Right renal cortex interstitium (tissue), 3 donors: Measurements from ENCODE around the gene WDR7. TPM values are rescaled to one million over a fixed set of nuclear protein-coding genes. Genes with fewer than 3 reads are reported as not detected.

Experiments
- DNase-seq, 3 donors: peaks; one replicate each; pipeline ENCODE4 v3.0.0-alpha.2; 2013; ENCODE audit warnings: low read depth in 3 of 3, low spot score in 2 of 3
- polyA plus RNA-seq, 3 donors: library from polyadenylated mRNA; unstranded; fragments of 120-200 nt; gene quantifications; one replicate each; pipeline ENCODE4 v1.2.1, GENCODE V29; 2013; ENCODE audit not compliant: insufficient read length in 3 of 3

Gene WDR7
- polyA plus RNA-seq, 3 donors = 12.2 to 14.2 (median 12.5) TPM

DNA sequence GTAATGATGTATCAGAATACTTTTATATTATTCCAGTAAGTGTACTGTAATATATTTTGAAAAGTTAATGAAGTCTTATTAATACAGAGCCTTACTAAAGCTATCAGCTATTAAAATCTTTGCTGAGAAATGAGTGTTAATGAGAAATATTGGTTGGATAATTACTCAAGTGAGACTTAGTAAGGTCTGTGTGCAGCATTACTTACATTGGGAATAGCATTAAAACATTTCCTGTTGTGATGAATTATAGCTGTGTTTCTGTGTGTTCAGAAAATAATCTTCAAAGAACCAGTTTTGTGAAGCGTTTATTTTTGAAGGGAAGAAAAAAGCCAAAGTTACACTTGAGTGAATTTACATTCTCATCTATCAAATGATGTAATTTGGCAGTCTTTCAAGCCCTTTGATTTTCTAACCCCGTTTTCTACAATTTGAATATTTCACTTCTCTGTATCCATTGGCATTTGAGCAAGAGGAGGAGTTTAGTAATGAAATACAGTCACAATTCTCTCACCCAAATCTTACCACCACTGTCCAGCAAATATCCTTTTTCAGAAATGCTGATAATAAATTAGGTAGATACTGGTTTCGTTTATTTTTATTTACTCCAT is 372.2 kb downstream of the WDR7 start:
- DNase-seq = no peak

DNA sequence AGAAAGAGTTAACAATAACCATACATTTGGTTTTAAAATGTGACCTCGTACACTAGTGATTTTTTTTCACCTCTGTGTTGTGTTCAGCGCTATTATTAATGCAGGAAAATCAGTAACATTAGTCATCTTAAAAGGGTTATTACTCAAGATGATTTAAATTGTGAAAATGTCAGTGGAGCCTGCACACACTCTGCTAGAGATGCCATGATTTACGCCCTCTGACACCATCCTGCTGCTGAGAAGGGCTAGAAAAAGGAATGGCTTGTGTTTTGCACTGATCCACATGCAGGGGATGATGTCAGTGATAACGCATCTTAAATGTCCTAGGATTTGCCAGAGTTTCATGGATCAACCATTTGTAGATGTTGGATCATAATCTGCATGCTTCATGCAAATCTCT is 374.4 kb downstream of the WDR7 start:
- DNase-seq = no peak

- DNase-seq = no peak
Observed at GRCh38 chr18:57026316-57026715, 375.2 kb downstream of the WDR7 start.

DNA sequence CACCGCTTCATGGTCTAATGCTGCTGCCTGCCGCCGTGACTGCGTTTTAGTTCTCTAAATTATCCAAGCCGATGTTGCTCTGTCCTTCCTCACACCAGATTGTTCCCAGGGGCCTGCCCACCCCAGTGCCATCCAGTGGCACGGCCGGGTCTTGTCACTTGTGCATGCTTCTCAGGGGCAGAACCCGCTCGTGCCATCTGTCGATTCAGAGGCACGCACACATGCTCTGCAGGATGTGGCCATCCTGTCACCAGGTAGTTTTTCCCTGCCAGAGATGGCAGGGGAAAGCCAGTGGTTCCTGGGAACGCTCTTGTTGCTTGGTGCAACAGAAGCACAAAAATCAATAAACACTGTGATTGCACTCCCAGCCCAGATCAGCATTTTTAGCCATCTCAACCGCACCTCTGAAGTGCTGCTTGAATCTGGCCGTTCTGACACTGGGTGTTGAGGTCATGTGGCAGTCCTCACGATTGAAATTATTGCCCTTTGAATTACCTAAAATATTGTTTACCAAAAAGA is 376.1 kb downstream of the WDR7 start:
- DNase-seq = no peak

- DNase-seq = no peak
Observed at GRCh38 chr18:57029761-57030160, 378.6 kb downstream of the WDR7 start.

DNA sequence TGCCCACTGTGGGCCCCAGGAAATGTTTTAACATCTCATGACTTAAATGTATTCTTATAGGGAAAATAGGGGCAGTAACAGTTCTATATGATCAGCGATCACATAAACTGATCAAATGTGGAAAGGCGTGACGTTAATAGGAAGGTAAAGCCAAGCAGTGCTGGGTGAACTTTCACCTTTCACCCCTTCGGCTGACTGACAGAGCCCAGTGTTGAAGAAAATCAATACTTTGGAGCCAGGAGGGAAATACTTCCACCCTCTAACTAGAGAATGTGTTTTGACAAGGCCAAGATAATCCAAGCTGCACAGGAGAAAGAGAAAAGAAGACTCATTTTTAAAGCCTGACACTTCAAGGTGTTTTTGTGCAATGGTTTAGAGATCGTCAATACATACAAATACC is 379.3 kb downstream of the WDR7 start:
- no peak for DNase-seq

GRCh38 chr18:57035590-57035989 is 384.4 kb downstream of the WDR7 start:
- no peak for DNase-seq

DNA sequence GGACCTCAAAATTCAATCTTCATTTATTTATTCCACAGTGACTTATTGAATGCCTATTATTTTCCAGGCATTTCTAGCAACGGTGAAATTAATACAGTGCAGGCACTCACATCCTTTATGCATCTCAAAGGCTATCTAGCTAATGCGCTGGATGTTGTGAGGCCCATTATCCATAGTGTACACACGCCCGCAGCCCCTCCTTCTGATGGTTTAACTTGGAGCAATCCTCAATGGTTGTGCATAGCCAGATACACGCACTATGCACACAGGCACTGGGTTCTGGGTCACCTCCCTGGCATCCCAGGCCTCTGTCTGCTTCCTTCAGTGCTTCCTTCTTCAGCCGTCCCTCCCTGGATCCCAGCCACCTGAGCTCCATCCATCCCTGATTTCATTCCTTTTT is 387.2 kb downstream of the WDR7 start:
- DNase-seq = no peak

DNA sequence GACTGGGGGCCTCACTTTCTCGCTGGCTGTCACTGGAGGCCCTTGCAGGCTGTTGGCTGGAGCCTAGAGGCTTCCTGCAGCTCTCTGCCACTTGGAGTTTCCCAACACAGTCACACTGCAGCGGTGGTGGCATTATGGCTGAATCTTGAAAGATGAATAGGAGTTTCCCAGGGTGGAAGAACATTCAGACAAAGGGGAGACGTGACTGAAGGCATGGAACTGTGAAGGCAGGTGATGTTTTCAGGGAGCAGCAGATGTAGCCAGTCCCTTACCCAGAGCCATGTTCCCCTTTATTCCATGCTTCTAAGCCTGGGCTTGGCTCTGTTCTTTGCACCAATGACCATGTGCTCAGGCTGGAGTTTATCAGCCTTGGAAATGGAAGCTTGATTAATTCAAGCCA is 389.0 kb downstream of the WDR7 start:
- DNase-seq = no peak

DNA sequence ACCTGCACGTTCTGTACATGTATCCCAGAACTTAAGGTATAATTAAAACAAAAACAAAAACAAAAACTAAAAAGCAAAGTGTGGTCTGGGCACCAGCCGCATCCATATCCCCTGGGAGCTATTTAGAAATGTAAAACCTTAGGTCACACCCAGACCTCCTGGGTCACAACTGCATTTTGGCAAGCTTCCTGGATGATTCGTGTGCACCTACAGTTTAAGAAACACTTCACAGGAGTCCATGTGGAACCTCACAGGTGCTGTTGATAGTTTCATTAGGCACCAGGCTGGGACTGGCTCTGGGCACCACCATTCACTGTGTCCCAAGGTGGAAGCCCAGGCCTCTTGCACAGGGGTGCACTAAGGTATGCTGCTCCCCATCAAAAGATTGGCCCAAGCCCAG is 392.1 kb downstream of the WDR7 start:
- DNase-seq = no peak

- no peak for DNase-seq
Observed at GRCh38 chr18:57048351-57048750, 397.2 kb downstream of the WDR7 start.

GRCh38 chr18:57048859-57049258 is 397.7 kb downstream of the WDR7 start:
- no peak for DNase-seq

- no peak for DNase-seq
Observed at GRCh38 chr18:57050310-57050949, 399.3 kb downstream of the WDR7 start.

DNA sequence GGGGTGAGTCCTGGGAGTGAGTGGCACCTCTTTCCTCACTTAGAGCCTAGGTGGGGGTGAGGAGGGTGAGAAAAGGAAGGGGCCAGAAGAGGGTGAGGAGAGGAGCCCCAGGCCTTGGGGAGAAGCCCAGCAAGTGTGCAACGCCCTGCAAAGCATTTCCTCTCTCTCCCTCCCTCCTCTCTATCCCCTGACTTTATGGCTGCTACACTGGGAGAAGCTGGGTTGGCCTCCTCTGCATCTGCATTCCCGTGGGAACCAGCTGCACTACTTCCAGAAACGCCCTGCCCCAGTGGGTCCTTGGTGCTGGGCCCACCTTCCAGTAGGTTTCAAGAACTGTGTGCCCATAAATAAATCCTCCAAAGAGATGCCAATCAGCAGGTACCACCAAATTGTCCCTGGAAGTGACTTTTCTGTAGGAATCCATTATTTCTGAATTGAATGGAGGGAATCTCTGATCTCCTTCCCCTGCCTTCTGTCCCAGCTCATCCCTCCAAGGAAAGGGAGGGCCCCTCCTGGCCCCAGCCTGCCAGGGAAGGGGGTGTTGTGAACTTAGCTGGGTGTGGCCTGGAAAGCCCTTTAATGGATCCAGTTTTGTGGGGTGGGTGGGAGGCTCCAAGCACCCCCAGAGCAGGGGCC is 400.0 kb downstream of the WDR7 start:
- no peak for DNase-seq

DNA sequence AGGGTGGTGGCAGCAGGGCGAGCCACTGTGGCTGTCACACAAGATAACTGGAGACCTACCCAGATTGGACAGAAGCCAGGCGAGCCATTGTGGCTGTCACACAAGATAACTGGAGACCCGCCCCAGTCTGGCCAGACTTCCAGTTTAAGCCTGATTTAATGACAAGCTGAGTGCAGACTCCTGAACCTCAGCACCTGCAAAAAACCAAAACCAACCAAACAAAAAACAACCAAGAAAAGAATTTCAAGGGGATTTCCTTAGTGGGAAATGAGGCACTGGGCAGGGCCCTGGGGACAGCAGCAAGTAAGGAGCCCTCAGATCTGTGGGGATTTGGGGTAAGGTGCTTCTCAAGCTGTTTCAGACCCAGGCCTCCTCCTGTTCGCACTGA is 400.5 kb downstream of the WDR7 start:
- no peak for DNase-seq

DNA sequence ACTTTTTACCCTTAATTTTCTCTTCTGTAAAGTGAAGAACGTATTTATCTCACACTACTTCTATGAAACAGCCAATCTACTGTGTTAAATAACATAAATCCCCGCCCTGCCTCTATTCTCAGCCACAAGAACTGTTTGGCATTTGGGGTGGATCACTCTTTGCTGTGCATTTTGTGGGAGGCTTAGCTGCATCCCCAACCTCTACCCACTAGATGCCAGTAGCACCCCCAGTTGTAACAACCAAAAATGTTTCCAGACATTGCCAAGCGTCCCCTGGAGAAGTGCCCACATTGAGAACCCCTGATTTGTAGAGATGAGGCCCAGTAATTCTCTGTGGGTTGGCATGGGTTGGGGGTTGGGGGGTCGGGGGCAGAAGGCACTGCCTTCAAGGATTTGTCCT is 401.0 kb downstream of the WDR7 start:
- no peak for DNase-seq

DNA sequence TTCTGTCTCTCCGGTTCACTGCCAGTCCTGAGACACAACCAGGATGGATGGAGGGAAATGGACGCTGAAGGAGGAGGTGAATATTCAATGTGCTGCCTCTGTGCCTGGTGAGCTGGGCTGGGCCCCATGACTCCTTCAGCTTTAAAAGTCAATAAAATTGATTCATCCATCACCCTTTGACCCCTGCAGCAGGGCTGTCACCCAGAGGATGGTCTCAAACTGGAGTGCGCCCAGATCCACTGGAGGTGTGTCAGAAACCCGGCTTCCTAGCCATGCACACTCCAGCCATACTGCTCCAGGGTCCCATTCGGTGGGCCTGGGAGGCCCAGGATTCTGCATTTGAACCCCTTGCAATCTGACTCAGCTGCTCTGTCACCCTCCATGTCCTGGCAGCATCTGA is 401.6 kb downstream of the WDR7 start:
- DNase-seq = no peak

- no peak for DNase-seq
Observed at GRCh38 chr18:57054891-57055290, 403.7 kb downstream of the WDR7 start.

DNA sequence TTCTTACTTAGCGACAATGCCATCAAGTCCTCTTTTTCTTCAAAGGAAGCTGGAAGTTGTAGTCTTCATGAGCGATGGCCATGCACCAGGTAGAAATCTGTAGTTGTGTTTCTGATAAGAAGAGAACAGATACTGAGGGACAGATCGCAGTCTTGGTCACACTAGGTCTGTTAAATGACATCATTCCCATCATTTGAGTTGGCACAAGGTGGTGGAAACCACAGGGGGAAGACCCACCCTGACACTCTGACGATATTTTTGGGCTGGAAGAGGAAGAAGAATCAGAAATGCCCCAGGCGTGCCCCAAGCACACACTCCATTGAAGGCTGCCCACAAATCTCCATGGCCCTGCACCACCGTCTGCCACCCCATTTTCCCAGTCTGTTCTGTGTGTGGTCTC is 406.7 kb downstream of the WDR7 start:
- DNase-seq = no peak

GRCh38 chr18:57058734-57059133 is 407.6 kb downstream of the WDR7 start:
- no peak for DNase-seq

DNA sequence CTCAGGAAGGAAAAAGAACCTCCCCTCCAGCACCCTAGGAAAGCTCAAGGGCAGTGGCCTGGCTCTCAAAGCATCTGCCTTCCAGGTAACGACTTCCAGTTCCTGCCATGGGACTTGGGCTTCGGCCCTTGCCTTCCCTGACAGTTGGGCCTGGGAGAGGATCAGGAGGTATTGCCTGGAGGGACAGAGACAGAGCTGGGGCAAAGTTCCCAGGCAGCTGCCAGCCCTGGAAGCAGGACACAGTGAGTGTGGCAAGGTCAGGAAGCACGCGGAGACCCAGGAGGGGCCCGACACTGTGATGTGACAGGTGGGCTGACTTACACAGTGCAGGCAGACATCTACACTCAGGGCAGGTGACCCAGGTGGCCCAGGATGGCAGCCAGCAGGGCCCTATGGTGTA is 408.2 kb downstream of the WDR7 start:
- DNase-seq = no peak

DNA sequence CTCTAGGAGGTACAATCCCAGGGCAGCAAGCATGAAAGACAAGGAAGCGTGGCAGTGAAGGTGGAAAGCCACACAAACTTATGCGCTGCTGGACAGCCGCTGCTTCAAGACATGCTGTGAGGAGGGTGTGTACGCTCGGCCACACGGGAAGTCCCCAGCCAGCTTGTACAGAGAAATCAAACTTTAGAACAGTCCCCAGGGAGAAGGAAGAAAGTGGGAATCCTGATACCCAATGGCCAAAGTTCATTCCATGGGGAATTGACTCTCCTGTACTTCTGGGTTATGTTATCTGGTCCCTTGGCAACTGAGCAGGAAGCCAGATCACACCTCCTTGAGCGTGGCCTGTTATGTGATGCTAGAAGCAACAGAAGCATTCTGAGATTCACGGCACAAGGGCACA is 409.7 kb downstream of the WDR7 start:
- no peak for DNase-seq
